Measurements from ENCODE around the gene PGLYRP2.

DNA sequence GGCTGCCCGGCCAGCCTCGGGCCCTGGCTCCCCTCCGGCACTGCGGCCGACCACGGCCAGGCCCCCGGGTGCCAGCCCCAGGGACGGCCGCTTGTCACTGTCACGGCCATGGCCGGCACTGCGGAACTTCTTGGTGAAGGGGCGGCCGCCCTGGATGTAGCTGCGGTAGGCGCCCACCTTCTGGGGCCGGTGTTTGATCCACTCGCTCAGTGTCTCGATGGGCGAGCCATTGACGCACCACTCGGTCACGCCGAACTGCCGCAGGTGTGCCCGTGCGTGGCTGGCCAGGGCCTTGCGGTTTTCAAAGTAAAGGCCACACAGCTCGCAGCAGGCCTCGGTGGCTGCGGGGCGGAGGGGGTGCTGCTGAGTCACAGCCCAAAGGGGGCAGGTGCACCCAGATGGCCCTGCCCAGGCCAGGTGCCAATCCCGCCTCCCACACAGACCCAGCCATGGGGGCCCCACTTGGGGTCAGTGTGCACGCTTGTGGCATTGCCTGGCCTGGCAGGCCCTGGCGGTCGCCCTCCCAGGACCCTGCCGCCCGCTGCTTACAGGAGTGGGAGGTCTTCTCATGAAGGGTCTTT is 54.5 kb downstream of the PGLYRP2 start:
- no peak for TF ChIP-seq EZH2 (IDR thresholded peaks at IDR 0.05; ENCODE audit: insufficient read depth, poor library complexity, severe bottlenecking)
- TF ChIP-seq EZH2phosphoT487 (IDR thresholded peaks at IDR 0.05; ENCODE audit: insufficient read depth, low read depth): no peak
